Right renal pelvis (tissue), 4 donors: ENCODE measurements around the gene VPS41. TPM values are rescaled to one million over a fixed set of nuclear protein-coding genes. Genes with fewer than 3 reads are reported as not detected.

Source experiments
- DNase-seq, 4 donors: peaks; one replicate each; pipeline ENCODE4 v3.0.0-alpha.2; 2013; ENCODE audit warnings: low read depth in 4 of 4, low spot score in 3 of 4, missing footprints in 1 of 4
- polyA plus RNA-seq, 4 donors: library from polyadenylated mRNA; unstranded; fragments of 120-200 nt; gene quantifications; one replicate each; pipeline ENCODE4 v1.2.1, GENCODE V29; 2013; ENCODE audit not compliant: insufficient read length in 4 of 4

Gene VPS41
- polyA plus RNA-seq, 4 donors, result 58.6 to 86.0 (median 79.3) TPM

- no peak for DNase-seq
These were observed 1.9 kb downstream of the VPS41 start for GRCh38 chr7:38907066-38907465.

GRCh38 chr7:38905056-38905759 is 3.8 kb downstream of the VPS41 start:
- no peak for DNase-seq

- no peak for DNase-seq
These were observed 5.9 kb downstream of the VPS41 start for GRCh38 chr7:38903057-38903456.

GRCh38 chr7:38902449-38902848 is 6.5 kb downstream of the VPS41 start:
- no peak for DNase-seq

GRCh38 chr7:38893061-38893460 is 15.9 kb downstream of the VPS41 start:
- DNase-seq, result no peak

- no peak for DNase-seq
These were observed 18.4 kb downstream of the VPS41 start for GRCh38 chr7:38890597-38890996.

- DNase-seq, result no peak
These were observed 19.0 kb downstream of the VPS41 start for GRCh38 chr7:38889872-38890432.

GRCh38 chr7:38889079-38889478 is 19.9 kb downstream of the VPS41 start:
- DNase-seq, result no peak

- no peak for DNase-seq
These were observed 22.7 kb downstream of the VPS41 start for GRCh38 chr7:38886265-38886664.

GRCh38 chr7:38883706-38884105 is 25.3 kb downstream of the VPS41 start:
- no peak for DNase-seq

- no peak for DNase-seq
These were observed 26.9 kb downstream of the VPS41 start for GRCh38 chr7:38881947-38882684.

GRCh38 chr7:38881015-38881414 is 28.0 kb downstream of the VPS41 start:
- no peak for DNase-seq

- no peak for DNase-seq
These were observed 28.5 kb downstream of the VPS41 start for GRCh38 chr7:38880454-38880853.

GRCh38 chr7:38880035-38880434 is 29.0 kb downstream of the VPS41 start:
- no peak for DNase-seq

- no peak for DNase-seq
These were observed 30.1 kb downstream of the VPS41 start for GRCh38 chr7:38878694-38879457.

- DNase-seq, result no peak
These were observed 35.6 kb downstream of the VPS41 start for GRCh38 chr7:38873433-38873832.

GRCh38 chr7:38872202-38872601 is 36.8 kb downstream of the VPS41 start:
- no peak for DNase-seq

- DNase-seq, result no peak
These were observed 38.8 kb downstream of the VPS41 start for GRCh38 chr7:38870147-38870546.

- no peak for DNase-seq
These were observed 45.2 kb downstream of the VPS41 start for GRCh38 chr7:38863601-38864291.

- DNase-seq, result no peak
These were observed 46.3 kb downstream of the VPS41 start for GRCh38 chr7:38862666-38863065.
